ENCODE measurements around the gene SYNE4. TPM values are rescaled to one million over a fixed set of nuclear protein-coding genes. Genes with fewer than 3 reads are reported as not detected.
"Not testable (repeated sequence)": the region's sequence is repeated elsewhere in the genome, so short reads cannot be mapped to it uniquely, and the experiment has no call there.

The SYNE4 gene
- total RNA-seq, 2 donors from 2014 or later: 14.2 to 41.1 TPM

GRCh38 chr19:35988824-35989223 lies 19.8 kb downstream of the SYNE4 start:
- H3K27me3 ChIP-seq (replicated peaks; ENCODE audit: insufficient read depth): no peaks in the 10 kb centered on the region
- H3K4me3 ChIP-seq: no peak overlapping the region
- H3K27ac ChIP-seq: no peak overlapping the region
- no peaks in the 10 kb centered on the region for H3K36me3 ChIP-seq
- no peak for TF ChIP-seq POLR2AphosphoS5 (IDR thresholded peaks at IDR 0.05)
- no peak for TF ChIP-seq CTCF (IDR thresholded peaks at IDR 0.05)
- TF ChIP-seq POLR2A (IDR thresholded peaks at IDR 0.05): no peak
- no peak for DNase-seq (ENCODE audit: low spot score)
- WGBS: 88% methylated on average over 3 of the region's 3 CpGs
- no peaks in the 10 kb centered on the region for H3K9me3 ChIP-seq
- no peaks in the 10 kb centered on the region for H3K4me1 ChIP-seq (replicated peaks)
- intact Hi-C loops (cut with DNase I): no loop called here

DNA sequence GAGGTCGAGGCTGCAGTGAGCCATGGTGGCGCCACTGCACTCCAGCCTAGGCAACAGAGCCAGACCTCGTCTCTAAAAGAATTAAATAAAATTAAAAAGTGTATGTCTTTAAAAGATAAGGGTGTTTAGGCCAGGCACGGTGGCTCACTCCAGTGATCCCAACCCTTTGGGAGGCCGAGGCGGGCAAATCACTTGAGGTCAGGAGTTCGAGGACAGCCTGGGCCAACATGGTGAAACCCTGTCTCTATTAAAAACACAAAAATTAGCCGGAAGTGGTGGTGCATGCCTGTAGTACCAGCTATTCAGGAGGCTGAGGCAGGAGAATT lies 21.1 kb downstream of the SYNE4 start:
- intact Hi-C loops (cut with DNase I): no loop called here
- no peak overlapping the region for H3K27ac ChIP-seq
- no peaks in the 10 kb centered on the region for H3K4me1 ChIP-seq (replicated peaks)
- H3K4me3 ChIP-seq: peak overlapping the region in 1 of 2 donors; percentile 28
- H3K9me3 ChIP-seq: no peaks in the 10 kb centered on the region
- WGBS: 40% methylated on average over 8 of the region's 8 CpGs
- no peaks in the 10 kb centered on the region for H3K36me3 ChIP-seq
- TF ChIP-seq POLR2A (IDR thresholded peaks at IDR 0.05) (no peak), POLR2AphosphoS5 (IDR thresholded peaks at IDR 0.05) (no peak), CTCF (IDR thresholded peaks at IDR 0.05) (no peak)
- DNase-seq (ENCODE audit: low spot score): no peak
- no peaks in the 10 kb centered on the region for H3K27me3 ChIP-seq (replicated peaks; ENCODE audit: insufficient read depth)

DNA sequence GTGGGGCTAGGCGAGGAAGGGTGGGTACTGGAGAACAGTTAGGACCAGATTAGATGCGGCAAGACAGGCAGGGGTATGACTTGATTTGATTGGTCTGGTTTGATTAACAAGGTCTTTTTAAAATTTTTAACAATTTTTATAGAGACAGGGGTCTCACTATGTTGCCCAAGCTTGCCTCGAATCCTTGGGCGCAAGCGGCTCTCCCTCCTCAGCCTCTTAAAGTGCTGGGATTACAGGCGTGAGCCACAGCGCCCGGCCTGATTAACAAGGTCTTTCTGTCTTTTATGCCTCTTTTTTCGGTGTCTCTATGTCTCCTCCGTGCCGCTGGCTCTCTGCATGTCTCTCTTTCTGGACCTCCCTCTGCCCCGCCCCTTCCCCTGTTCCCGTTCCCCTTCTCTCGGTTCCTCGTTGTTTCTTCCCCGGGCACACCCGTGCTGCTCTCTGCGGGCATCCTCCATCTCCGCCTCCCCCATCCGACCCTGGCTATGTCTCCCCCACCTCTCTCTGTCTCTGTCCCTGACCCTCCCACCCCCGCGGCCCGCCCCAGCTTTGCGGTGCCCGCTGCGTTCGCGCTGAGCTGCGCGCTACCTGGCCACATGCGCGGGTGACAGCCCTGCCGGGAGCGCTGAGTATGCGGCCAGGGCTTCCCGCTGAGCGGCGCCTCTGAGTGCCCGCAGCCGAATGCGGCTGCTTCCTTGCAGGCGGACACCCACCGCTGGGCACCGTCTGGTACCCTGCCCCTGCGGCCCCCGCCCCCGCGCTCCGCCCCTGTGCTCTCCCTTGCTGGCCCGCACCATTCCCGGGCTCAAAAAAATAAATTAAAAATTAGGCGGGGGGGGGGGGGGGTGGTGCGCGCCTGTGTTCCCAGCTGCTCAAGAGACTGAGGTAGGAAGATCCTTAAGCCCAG lies 21.7 kb downstream of the SYNE4 start:
- H3K36me3 ChIP-seq: no peaks in the 10 kb centered on the region
- H3K4me1 ChIP-seq (replicated peaks): no peaks in the 10 kb centered on the region
- H3K9me3 ChIP-seq: no peaks in the 10 kb centered on the region
- peak overlapping the region; percentile 16 to 28 for H3K4me3 ChIP-seq
- H3K27ac ChIP-seq: no peak overlapping the region
- no peak for DNase-seq (ENCODE audit: low spot score)
- 8% methylated on average over 54 of the region's 54 CpGs for WGBS
- no peak for TF ChIP-seq POLR2AphosphoS5 (IDR thresholded peaks at IDR 0.05)
- no peak for TF ChIP-seq CTCF (IDR thresholded peaks at IDR 0.05)
- no peak for TF ChIP-seq POLR2A (IDR thresholded peaks at IDR 0.05)
- intact Hi-C loops (cut with DNase I): no loop called here
- no peaks in the 10 kb centered on the region for H3K27me3 ChIP-seq (replicated peaks; ENCODE audit: insufficient read depth)

- H3K9me3 ChIP-seq: no peaks in the 10 kb centered on the region
- no peak for DNase-seq (ENCODE audit: low spot score)
- WGBS: 83% methylated on average over 5 of the region's 5 CpGs
- no peaks in the 10 kb centered on the region for H3K27me3 ChIP-seq (replicated peaks; ENCODE audit: insufficient read depth)
- H3K36me3 ChIP-seq: no peaks in the 10 kb centered on the region
- H3K4me1 ChIP-seq (replicated peaks): no peaks in the 10 kb centered on the region
- TF ChIP-seq POLR2AphosphoS5 (IDR thresholded peaks at IDR 0.05) (no peak), POLR2A (IDR thresholded peaks at IDR 0.05) (no peak), CTCF (IDR thresholded peaks at IDR 0.05) (no peak)
- H3K4me3 ChIP-seq: no peak overlapping the region
- no peak overlapping the region for H3K27ac ChIP-seq
- intact Hi-C loops (cut with DNase I): no loop called here
Observed at GRCh38 chr19:35986111-35986510, 22.5 kb downstream of the SYNE4 start.

DNA sequence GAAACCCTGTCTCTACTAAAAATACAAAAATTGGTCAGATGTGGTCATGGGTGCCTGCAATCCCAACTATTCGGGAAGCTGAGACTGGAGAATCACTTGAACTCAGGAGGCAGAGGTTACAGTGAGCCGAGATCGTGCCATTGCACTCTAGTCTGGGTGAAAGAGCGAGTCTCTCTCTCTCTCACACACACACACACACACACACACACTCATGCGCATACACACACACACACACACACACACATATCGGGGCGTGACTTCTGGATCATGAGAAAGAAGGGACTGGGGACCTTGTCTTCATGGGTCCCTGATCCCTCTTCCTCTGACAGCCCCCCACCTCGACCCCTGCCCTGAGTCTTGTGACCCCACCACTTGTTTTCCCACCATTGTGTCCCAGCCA lies 25.4 kb downstream of the SYNE4 start:
- no peak for DNase-seq (ENCODE audit: low spot score)
- intact Hi-C loops (cut with DNase I): no loop called here
- TF ChIP-seq CTCF (IDR thresholded peaks at IDR 0.05) (no peak), POLR2AphosphoS5 (IDR thresholded peaks at IDR 0.05) (no peak), POLR2A (IDR thresholded peaks at IDR 0.05) (no peak)
- H3K27me3 ChIP-seq (replicated peaks; ENCODE audit: insufficient read depth): no peaks in the 10 kb centered on the region
- no peaks in the 10 kb centered on the region for H3K4me1 ChIP-seq (replicated peaks)
- H3K9me3 ChIP-seq: no peaks in the 10 kb centered on the region
- no peak overlapping the region for H3K27ac ChIP-seq
- 78% methylated on average over 8 of the region's 8 CpGs for WGBS
- H3K4me3 ChIP-seq: no peak overlapping the region
- H3K36me3 ChIP-seq: no peaks in the 10 kb centered on the region

DNA sequence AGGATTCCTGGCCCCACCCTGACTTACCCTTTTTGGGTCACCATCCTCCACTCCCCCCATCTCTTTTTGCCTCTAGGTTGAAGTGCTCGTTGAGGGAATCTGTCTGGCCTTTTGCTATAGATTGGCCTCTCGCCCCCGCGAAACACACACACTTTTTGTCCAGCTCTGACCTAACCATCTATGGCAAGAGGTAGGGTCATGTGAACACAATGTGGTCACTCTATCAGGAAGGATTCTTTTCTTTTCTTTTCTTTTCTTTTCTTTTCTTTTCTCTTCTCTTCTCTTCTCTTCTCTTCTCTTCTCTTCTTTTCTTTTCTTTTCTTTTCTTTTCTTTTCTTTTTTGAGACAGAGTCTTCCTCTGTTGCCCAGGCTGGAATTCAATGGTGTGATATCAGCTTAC lies 27.6 kb downstream of the SYNE4 start:
- H3K9me3 ChIP-seq; DNase-seq (ENCODE audit: low spot score); H3K36me3 ChIP-seq; H3K4me3 ChIP-seq; H3K27me3 ChIP-seq (replicated peaks; ENCODE audit: insufficient read depth); intact Hi-C loops (cut with DNase I); H3K27ac ChIP-seq; H3K4me1 ChIP-seq (replicated peaks): not testable (repeated sequence)
- 83% methylated on average over 4 of the region's 4 CpGs for WGBS

Data from prostate gland (tissue), 2 donors.